Measurements from ENCODE around the gene UBE2K.
"Not testable (repeated sequence)": the region's sequence is repeated elsewhere in the genome, so short reads cannot be mapped to it uniquely, and the experiment has no call there.

UBE2K gene

GRCh38 chr4:39759569-39759968 is 61.6 kb downstream of the UBE2K start:
- no peaks in the 10 kb centered on the region for H3K27me3 ChIP-seq (ENCODE audit: control insufficient read depth in 1 of 2, insufficient read depth in 2 of 2, low read length in 2 of 2)
- H3K9ac ChIP-seq (ENCODE audit: low read length in 2 of 2), result no peak overlapping the region
- H3K4me1 ChIP-seq (ENCODE audit: control insufficient read depth, insufficient read depth, low read length), result no peaks in the 10 kb centered on the region
- peaks cover 14% of the 10 kb centered on the region in 2 donors for H3K36me3 ChIP-seq (ENCODE audit: control insufficient read depth in 2 of 2, insufficient read depth in 2 of 2, low read length in 2 of 2)
- H3K4me3 ChIP-seq (ENCODE audit: low read length in 2 of 2), result no peak overlapping the region
- no peaks in the 10 kb centered on the region for H3K9me3 ChIP-seq (ENCODE audit: control insufficient read depth in 2 of 2, low read length in 2 of 2)
- H3K27ac ChIP-seq (ENCODE audit: low read length), result no peak overlapping the region

- Histone ChIP-seq H3K9me3 (ENCODE audit: control insufficient read depth in 2 of 2, low read length in 2 of 2) (no peaks in the 10 kb centered on the region), H3K4me1 (ENCODE audit: control insufficient read depth, insufficient read depth, low read length) (no peaks in the 10 kb centered on the region), H3K27ac (ENCODE audit: low read length) (no peak overlapping the region), H3K4me3 (ENCODE audit: low read length in 2 of 2) (no peak overlapping the region), H3K9ac (ENCODE audit: low read length in 2 of 2) (no peak overlapping the region), H3K27me3 (ENCODE audit: control insufficient read depth in 1 of 2, insufficient read depth in 2 of 2, low read length in 2 of 2) (no peaks in the 10 kb centered on the region), H3K36me3 (ENCODE audit: control insufficient read depth in 2 of 2, insufficient read depth in 2 of 2, low read length in 2 of 2) (peaks cover 14 to 15% of the 10 kb centered on the region in 2 donors)
These were observed 63.2 kb downstream of the UBE2K start for GRCh38 chr4:39761005-39761667.

- Histone ChIP-seq H3K9ac (ENCODE audit: low read length in 2 of 2) (no peak overlapping the region), H3K27ac (ENCODE audit: low read length) (no peak overlapping the region), H3K27me3 (ENCODE audit: control insufficient read depth in 1 of 2, insufficient read depth in 2 of 2, low read length in 2 of 2) (no peaks in the 10 kb centered on the region), H3K4me3 (ENCODE audit: low read length in 2 of 2) (no peak overlapping the region), H3K4me1 (ENCODE audit: control insufficient read depth, insufficient read depth, low read length) (no peaks in the 10 kb centered on the region), H3K36me3 (ENCODE audit: control insufficient read depth in 2 of 2, insufficient read depth in 2 of 2, low read length in 2 of 2) (peaks cover 8 to 10% of the 10 kb centered on the region in 2 donors), H3K9me3 (ENCODE audit: control insufficient read depth in 2 of 2, low read length in 2 of 2) (no peaks in the 10 kb centered on the region)
These were observed 66.0 kb downstream of the UBE2K start for GRCh38 chr4:39763714-39764572.

GRCh38 chr4:39770005-39770404 is 72.1 kb downstream of the UBE2K start:
- Histone ChIP-seq H3K36me3 (ENCODE audit: control insufficient read depth in 2 of 2, insufficient read depth in 2 of 2, low read length in 2 of 2) (peaks cover 4 to 16% of the 10 kb centered on the region in 2 donors), H3K27ac (ENCODE audit: low read length) (no peak overlapping the region), H3K27me3 (ENCODE audit: control insufficient read depth in 1 of 2, insufficient read depth in 2 of 2, low read length in 2 of 2) (no peaks in the 10 kb centered on the region), H3K9ac (ENCODE audit: low read length in 2 of 2) (no peak overlapping the region), H3K4me1 (ENCODE audit: control insufficient read depth, insufficient read depth, low read length) (no peaks in the 10 kb centered on the region), H3K9me3 (ENCODE audit: control insufficient read depth in 2 of 2, low read length in 2 of 2) (no peaks in the 10 kb centered on the region), H3K4me3 (ENCODE audit: low read length in 2 of 2) (no peak overlapping the region)

GRCh38 chr4:39770471-39770870 is 72.5 kb downstream of the UBE2K start:
- no peaks in the 10 kb centered on the region for H3K27me3 ChIP-seq (ENCODE audit: control insufficient read depth in 1 of 2, insufficient read depth in 2 of 2, low read length in 2 of 2)
- H3K9ac ChIP-seq (ENCODE audit: low read length in 2 of 2), result no peak overlapping the region
- H3K36me3 ChIP-seq (ENCODE audit: control insufficient read depth in 2 of 2, insufficient read depth in 2 of 2, low read length in 2 of 2), result peaks cover 4 to 17% of the 10 kb centered on the region in 2 donors

GRCh38 chr4:39770969-39771724 is 73.2 kb downstream of the UBE2K start:
- Histone ChIP-seq H3K9ac (ENCODE audit: low read length in 2 of 2) (no peak overlapping the region), H3K27ac (ENCODE audit: low read length) (no peak overlapping the region), H3K4me1 (ENCODE audit: control insufficient read depth, insufficient read depth, low read length) (no peaks in the 10 kb centered on the region), H3K27me3 (ENCODE audit: control insufficient read depth in 1 of 2, insufficient read depth in 2 of 2, low read length in 2 of 2) (no peaks in the 10 kb centered on the region), H3K36me3 (ENCODE audit: control insufficient read depth in 2 of 2, insufficient read depth in 2 of 2, low read length in 2 of 2) (peaks cover 7 to 15% of the 10 kb centered on the region in 2 donors), H3K9me3 (ENCODE audit: control insufficient read depth in 2 of 2, low read length in 2 of 2) (no peaks in the 10 kb centered on the region), H3K4me3 (ENCODE audit: low read length in 2 of 2) (no peak overlapping the region)

More at GRCh38 chr4:39770471-39770870, 72.5 kb downstream of the UBE2K start:
- Histone ChIP-seq H3K27ac (ENCODE audit: low read length) (no peak overlapping the region), H3K4me1 (ENCODE audit: control insufficient read depth, insufficient read depth, low read length) (no peaks in the 10 kb centered on the region), H3K4me3 (ENCODE audit: low read length in 2 of 2) (no peak overlapping the region), H3K9me3 (ENCODE audit: control insufficient read depth in 2 of 2, low read length in 2 of 2) (no peaks in the 10 kb centered on the region)

GRCh38 chr4:39781988-39782387 is 84.1 kb downstream of the UBE2K start:
- H3K4me1 ChIP-seq (ENCODE audit: control insufficient read depth, insufficient read depth, low read length); H3K27ac ChIP-seq (ENCODE audit: low read length); H3K4me3 ChIP-seq (ENCODE audit: low read length in 2 of 2); H3K36me3 ChIP-seq (ENCODE audit: control insufficient read depth in 2 of 2, insufficient read depth in 2 of 2, low read length in 2 of 2); H3K27me3 ChIP-seq (ENCODE audit: control insufficient read depth in 1 of 2, insufficient read depth in 2 of 2, low read length in 2 of 2); H3K9me3 ChIP-seq (ENCODE audit: control insufficient read depth in 2 of 2, low read length in 2 of 2); H3K9ac ChIP-seq (ENCODE audit: low read length in 2 of 2): not testable (repeated sequence)

- H3K9me3 ChIP-seq (ENCODE audit: control insufficient read depth in 2 of 2, low read length in 2 of 2), result no peaks in the 10 kb centered on the region
- no peaks in the 10 kb centered on the region for H3K36me3 ChIP-seq (ENCODE audit: control insufficient read depth in 2 of 2, insufficient read depth in 2 of 2, low read length in 2 of 2)
- no peak overlapping the region for H3K4me3 ChIP-seq (ENCODE audit: low read length in 2 of 2)
- no peaks in the 10 kb centered on the region for H3K4me1 ChIP-seq (ENCODE audit: control insufficient read depth, insufficient read depth, low read length)
- H3K27me3 ChIP-seq (ENCODE audit: control insufficient read depth in 1 of 2, insufficient read depth in 2 of 2, low read length in 2 of 2), result no peaks in the 10 kb centered on the region
- H3K9ac ChIP-seq (ENCODE audit: low read length in 2 of 2), result no peak overlapping the region
- no peak overlapping the region for H3K27ac ChIP-seq (ENCODE audit: low read length)
These were observed 87.1 kb downstream of the UBE2K start for GRCh38 chr4:39785083-39785482.

GRCh38 chr4:39786838-39787237 is 88.9 kb downstream of the UBE2K start:
- Histone ChIP-seq H3K9me3 (ENCODE audit: control insufficient read depth in 2 of 2, low read length in 2 of 2) (no peaks in the 10 kb centered on the region), H3K4me3 (ENCODE audit: low read length in 2 of 2) (no peak overlapping the region), H3K4me1 (ENCODE audit: control insufficient read depth, insufficient read depth, low read length) (no peaks in the 10 kb centered on the region), H3K9ac (ENCODE audit: low read length in 2 of 2) (no peak overlapping the region), H3K36me3 (ENCODE audit: control insufficient read depth in 2 of 2, insufficient read depth in 2 of 2, low read length in 2 of 2) (no peaks in the 10 kb centered on the region), H3K27me3 (ENCODE audit: control insufficient read depth in 1 of 2, insufficient read depth in 2 of 2, low read length in 2 of 2) (no peaks in the 10 kb centered on the region), H3K27ac (ENCODE audit: low read length) (no peak overlapping the region)

- Histone ChIP-seq H3K4me1 (ENCODE audit: control insufficient read depth, insufficient read depth, low read length) (no peaks in the 10 kb centered on the region), H3K36me3 (ENCODE audit: control insufficient read depth in 2 of 2, insufficient read depth in 2 of 2, low read length in 2 of 2) (no peaks in the 10 kb centered on the region), H3K9me3 (ENCODE audit: control insufficient read depth in 2 of 2, low read length in 2 of 2) (no peaks in the 10 kb centered on the region), H3K27ac (ENCODE audit: low read length) (no peak overlapping the region), H3K9ac (ENCODE audit: low read length in 2 of 2) (no peak overlapping the region), H3K27me3 (ENCODE audit: control insufficient read depth in 1 of 2, insufficient read depth in 2 of 2, low read length in 2 of 2) (no peaks in the 10 kb centered on the region), H3K4me3 (ENCODE audit: low read length in 2 of 2) (no peak overlapping the region)
These were observed 94.2 kb downstream of the UBE2K start for GRCh38 chr4:39792128-39792527.
